K562 (cell line): ENCODE data around the gene BCKDHB. TPM values are rescaled to one million over a fixed set of nuclear protein-coding genes. Genes with fewer than 3 reads are reported as not detected.

Source experiments
- ATAC-seq: fragments of 200-7000 bp; cut with Tn5 transposase; 3 replicates; pipeline ENCODE4 v1.9.1; 2020; ENCODE audit warnings: moderate library complexity
- BruUV-seq: library from RNA; stranded (reverse); fragments of 400-500 nt; replicated peaks from 2 replicates; lab custom pipeline; 2021; lab: Mats Ljungman, UMichigan
- CTCF ChIA-PET: fragments of 300-600 bp; formaldehyde crosslinking; extraction: SDS; loops from one replicate; lab custom pipeline; 2021; ENCODE audit warnings: low intra/inter-chr PET ratio; lab: Yijun Ruan, JAX
- POLR2A ChIA-PET: fragments of 300-600, 350-650 bp; sonication (Branson Sonifier 250); formaldehyde crosslinking; extraction: SDS; loops from one replicate; lab custom pipeline; 2021; ENCODE audit warnings: antibody characterized with exemption, inconsistent platforms; lab: Yijun Ruan, JAX
- DNase-seq, 4 experiments: peaks; one replicate each; pipeline versions ENCODE4 v3.0.0 to v3.0.0-alpha.2; 2011 to 2018; ENCODE audit warnings: low spot score in 3 of 4, mixed read lengths in 3 of 4; ENCODE audit errors: extremely low read depth in 1 of 4
- FAIRE-seq: peaks from 2 replicates; lab custom pipeline; 2011; peaks lifted over from hg19 to GRCh38; lab: Jason Lieb, UNC
- H2AFZ ChIP-seq: 2 replicates; pipeline ENCODE4 v1.6.0; 2011; ENCODE audit warnings: low read depth, low read length, control low read depth, inconsistent platforms
- H3K27ac ChIP-seq: fragments of 200-600 bp; 3 replicates; pipeline ENCODE4 v1.8.0; 2011; ENCODE audit warnings: low read depth, mild to moderate bottlenecking, control low read depth, inconsistent platforms, low read length, moderate library complexity, mixed read lengths; ENCODE audit errors: extremely low read depth
- H3K27me3 ChIP-seq, 2 experiments: fragments of 300-600 bp in 1 of 2; 2 replicates in 1 of 2; 3 replicates in 1 of 2; pipeline versions ENCODE4 v1.6.0 to v1.8.0; 2011; ENCODE audit warnings: inconsistent platforms in 2 of 2, low read length in 2 of 2, mild to moderate bottlenecking in 1 of 2, mixed read lengths in 1 of 2, moderate library complexity in 1 of 2; ENCODE audit not compliant: control insufficient read depth in 2 of 2, insufficient read depth in 2 of 2
- H3K36me3 ChIP-seq: fragments of 300-600 bp; 3 replicates; pipeline ENCODE4 v1.8.0; 2011; ENCODE audit warnings: mild to moderate bottlenecking, low read length, inconsistent platforms; ENCODE audit not compliant: control insufficient read depth, insufficient read depth
- H3K4me1 ChIP-seq, 2 experiments: fragments of 200-600 bp in 1 of 2; replicated peaks in 1 of 2; 2 replicates in 1 of 2; 3 replicates in 1 of 2; pipeline versions ENCODE4 v1.5.1 to v1.8.0; 2011; ENCODE audit warnings: inconsistent platforms in 2 of 2, low read length in 2 of 2, mild to moderate bottlenecking in 1 of 2, mixed read lengths in 1 of 2, moderate library complexity in 1 of 2; ENCODE audit not compliant: control insufficient read depth in 2 of 2, insufficient read depth in 2 of 2
- H3K4me2 ChIP-seq: 2 replicates; pipeline ENCODE4 v1.6.1; 2011; ENCODE audit warnings: low read length, control low read depth, inconsistent platforms, mixed read lengths; ENCODE audit not compliant: insufficient read depth
- H3K4me3 ChIP-seq: fragments of 200-600 bp; sonication (generic), shearing (Covaris generic); 2 replicates; pipeline ENCODE4 v1.5.1; 2016; ENCODE audit warnings: control low read depth, inconsistent platforms
- H3K79me2 ChIP-seq: fragments of 200-600 bp; 3 replicates; pipeline ENCODE4 v1.8.0; 2011; ENCODE audit warnings: low read length, inconsistent platforms; ENCODE audit not compliant: control insufficient read depth, insufficient read depth
- H3K9ac ChIP-seq, 2 experiments: 2 replicates each; pipeline versions ENCODE4 v1.6.0 to v1.6.1; 2011; ENCODE audit warnings: low read depth in 2 of 2, low read length in 2 of 2, control low read depth in 1 of 2, inconsistent platforms in 1 of 2, mild to moderate bottlenecking in 1 of 2, mixed read lengths in 1 of 2; ENCODE audit not compliant: insufficient read depth in 1 of 2
- H3K9me1 ChIP-seq: one replicate; pipeline ENCODE4 v1.6.0; 2011; ENCODE audit warnings: inconsistent platforms, mild to moderate bottlenecking, low read length, moderate library complexity; ENCODE audit not compliant: control insufficient read depth, insufficient read depth
- H3K9me3 ChIP-seq: replicated peaks from 2 replicates; pipeline ENCODE4 v1.5.1; 2011; ENCODE audit warnings: low read depth, low read length, inconsistent platforms; ENCODE audit not compliant: control insufficient read depth, insufficient read depth
- H4K20me1 ChIP-seq: replicated peaks from 2 replicates; pipeline ENCODE4 v1.6.1; 2011; ENCODE audit warnings: low read length, inconsistent platforms, mixed read lengths; ENCODE audit not compliant: control insufficient read depth, insufficient read depth
- ATF7 ChIP-seq: fragments of 450-650 bp; IDR thresholded peaks from 2 replicates; pipeline ENCODE4 v1.7.1; 2014; ENCODE audit warnings: mild to moderate bottlenecking, moderate library complexity
- CEBPB ChIP-seq: fragments of 450-650 bp; IDR thresholded peaks from 2 replicates; pipeline ENCODE4 v1.6.1; 2016; ENCODE audit warnings: missing genetic modification characterization, missing compliant biosample characterization
- DIDO1 ChIP-seq: fragments of 450-650 bp; IDR thresholded peaks from 2 replicates; pipeline ENCODE4 v1.6.1; 2016; ENCODE audit warnings: low read depth, missing biosample characterization, missing genetic modification characterization
- FOXK1 ChIP-seq: sonication (generic); formaldehyde crosslinking; IDR thresholded peaks from 2 replicates; pipeline ENCODE4 v1.8.0; 2022; ENCODE audit warnings: missing genetic modification reagents, mild to moderate bottlenecking, borderline replicate concordance
- HOMEZ ChIP-seq: fragments of 250-450 bp; sonication (Bioruptor Pico); IDR thresholded peaks from 2 replicates; pipeline ENCODE4 v1.4.0; 2020; ENCODE audit warnings: mild to moderate bottlenecking, moderate library complexity
- HSF4 ChIP-seq: fragments of 250-450 bp; sonication (Bioruptor Pico); IDR thresholded peaks from 2 replicates; pipeline ENCODE4 v2.1.2; 2022; ENCODE audit warnings: mild to moderate bottlenecking, moderate library complexity, borderline replicate concordance
- PRPF4 ChIP-seq: fragments of 200-400 bp; formaldehyde crosslinking; IDR thresholded peaks from one replicate; pipeline ENCODE4 v1.6.1; 2017; ENCODE audit warnings: low read length, low read depth, mild to moderate bottlenecking; ENCODE audit not compliant: insufficient read depth, poor library complexity, severe bottlenecking
- TAF9B ChIP-seq: fragments of 450-650 bp; IDR thresholded peaks from 2 replicates; pipeline ENCODE4 v1.6.1; 2018; ENCODE audit warnings: mild to moderate bottlenecking; ENCODE audit not compliant: partially characterized antibody
- ZNF76 ChIP-seq: fragments of 250-450 bp; sonication (Bioruptor Pico); IDR thresholded peaks from 2 replicates; pipeline ENCODE4 v1.4.0; 2020; ENCODE audit warnings: mild to moderate bottlenecking, moderate library complexity, borderline replicate concordance
- WGBS: fragments of 100-300 bp; shearing (Covaris generic); methylation state at CpG from one replicate; pipeline ENCODE4 v1.1.6; 2016; ENCODE audit warnings: low coverage, mixed read lengths; ENCODE audit not compliant: insufficient coverage; ENCODE audit errors: missing lambda C conversion rate; 5-methylcytosine and 5-hydroxymethylcytosine counted together
- in situ Hi-C: fragments of 300-500 bp; cut with MboI; formaldehyde crosslinking; loops from 4 replicates; pipeline ENCODE4 v1.15.0; 2018; ENCODE audit warnings: inconsistent platforms, mixed read lengths
- intact Hi-C: fragments of 100-400 bp; cut with micrococcal nuclease; formaldehyde crosslinking; loops from 2 replicates; pipeline ENCODE4 v1.14.2; 2022
- polyA plus RNA-seq, 8 experiments: library from polyadenylated mRNA; depleted of rRNA in 4 of 8; stranded (reverse) in 5 of 8; unstranded in 3 of 8; fragments of >200 nt; fragmentation: Nextera tagmentation in 2 of 8; fragmentation: Illumina TruSeq in 1 of 8; extraction: Ambion mirVana in 2 of 8; extraction: Trizol in 1 of 8; gene quantifications; 2 replicates each; pipeline versions ENCODE4 v1.2.1 to v1.2.3, GENCODE V29; 2011 to 2014; ENCODE audit warnings: inconsistent platforms in 1 of 8, missing spikeins in 1 of 8
- total RNA-seq, 7 experiments: library from RNA; depleted of rRNA in 6 of 7; stranded (reverse); fragments of >200 nt in 6 of 7; fragmentation: Illumina TruSeq in 2 of 7; extraction: Trizol in 2 of 7; gene quantifications; 2 replicates each; pipeline versions ENCODE4 v1.2.1 to v1.2.3, GENCODE V29; 2011 to 2021; ENCODE audit warnings: low replicate concordance in 1 of 7
- TF ChIP-seq, protein P1 (sequence below): sonication (generic); formaldehyde crosslinking; IDR thresholded peaks from 2 replicates; pipeline ENCODE4 v1.8.0; 2023; ENCODE audit warnings: mild to moderate bottlenecking, missing genetic modification reagents

The BCKDHB gene
- total and polyA plus RNA-seq, 9 of the 15 experiments (the other 6 are each of a cell fraction or from before 2014, with no cell fraction given), result 4.1 to 23.7 (median 7.5) TPM

- Histone ChIP-seq H3K79me2 (no peaks in the 10 kb centered on the region), H3K4me3 (no peak overlapping the region), H3K9ac (no peak overlapping the region), H3K4me2 (no peak overlapping the region), H3K36me3 (no peaks in the 10 kb centered on the region), H3K9me1 (no peaks in the 10 kb centered on the region), H3K27me3 (no peaks in the 10 kb centered on the region), H2AFZ (no peak overlapping the region), H3K4me1 (no peaks in the 10 kb centered on the region), H3K27ac (no peak overlapping the region), H3K9me3 (no peaks in the 10 kb centered on the region), H4K20me1 (no peaks in the 10 kb centered on the region)
- 35% methylated on average over 5 of the region's 5 CpGs for WGBS
- intact Hi-C loops, result no loop called here
- TF ChIP-seq TAF9B, result no peak
- no peak for TF ChIP-seq HOMEZ
- no peak for TF ChIP-seq CEBPB (tag)
- no peak for TF ChIP-seq ATF7
- TF ChIP-seq FOXK1 (CRISPR knock-in tag), result no peak
- TF ChIP-seq ZNF76 (CRISPR knock-in tag), result no peak
- no peak for TF ChIP-seq DIDO1
- TF ChIP-seq, protein P1, sequence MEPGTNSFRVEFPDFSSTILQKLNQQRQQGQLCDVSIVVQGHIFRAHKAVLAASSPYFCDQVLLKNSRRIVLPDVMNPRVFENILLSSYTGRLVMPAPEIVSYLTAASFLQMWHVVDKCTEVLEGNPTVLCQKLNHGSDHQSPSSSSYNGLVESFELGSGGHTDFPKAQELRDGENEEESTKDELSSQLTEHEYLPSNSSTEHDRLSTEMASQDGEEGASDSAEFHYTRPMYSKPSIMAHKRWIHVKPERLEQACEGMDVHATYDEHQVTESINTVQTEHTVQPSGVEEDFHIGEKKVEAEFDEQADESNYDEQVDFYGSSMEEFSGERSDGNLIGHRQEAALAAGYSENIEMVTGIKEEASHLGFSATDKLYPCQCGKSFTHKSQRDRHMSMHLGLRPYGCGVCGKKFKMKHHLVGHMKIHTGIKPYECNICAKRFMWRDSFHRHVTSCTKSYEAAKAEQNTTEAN (CRISPR knock-in tag), result no peak
- TF ChIP-seq PRPF4, result no peak
- no peak for TF ChIP-seq HSF4 (CRISPR knock-in tag)
- ChIA-PET CTCF (no interaction called here), POLR2A (no interaction called here)
- in situ Hi-C loops, result no loop called here
- ATAC-seq (no peak), FAIRE-seq (no peak), DNase-seq (no peak)
- BruUV-seq, result no TSS peak
Observed at GRCh38 chr6:80226699-80227098, 120.2 kb downstream of the BCKDHB start.
